Loucy (cell line): ENCODE results near the gene CFAP70.

Experiments
- CTCF ChIP-seq: fragments of 200-600 bp; sonication (generic); conservative IDR thresholded peaks from 2 replicates; pipeline ENCODE4 v1.5.1; 2014; ENCODE audit warnings: mild to moderate bottlenecking, antibody characterized with exemption, low read length
- EZH2phosphoT487 ChIP-seq: fragments of 200-600 bp; IDR thresholded peaks from 2 replicates; pipeline ENCODE4 v1.6.1; 2018; ENCODE audit warnings: antibody characterized with exemption, mild to moderate bottlenecking, moderate library complexity, borderline replicate concordance

- TF ChIP-seq CTCF = no peak
- TF ChIP-seq EZH2phosphoT487 = no peak
Observed at GRCh38 chr10:73206385-73206784, 152.3 kb downstream of the CFAP70 start.
